Stimulated activated CD4-positive, alpha-beta T cell treated with anti-CD3 and anti-CD28 coated beads, Interleukin-15, amount 100 ng/mL, for 48 hours (primary cell): ENCODE results near the gene CYFIP1.
A peak's percentile ranks its signal among the peaks of the same experiment; 100 is the strongest.
"Not testable (repeated sequence)": the region's sequence is repeated elsewhere in the genome, so short reads cannot be mapped to it uniquely, and the experiment has no call there.

ENCODE experiments used
- DNase-seq, 2 donors: peaks; one replicate each; pipeline ENCODE4 v3.0.0-alpha.2; 2020; ENCODE audit warnings: low read depth in 2 of 2

Gene CYFIP1

GRCh38 chr15:22980189-22981050, at the start of gene CYFIP1:
CYFIP1 (minus strand) TSS chr15:22980368; CDS start chr15:22947285, 33,083 bp downstream.
- DNase-seq, result no peak

GRCh38 chr15:23026218-23026617, 46.0 kb upstream of the CYFIP1 start:
- DNase-seq, result no peak

- DNase-seq, result no peak
Observed at GRCh38 chr15:23022156-23022555, 42.0 kb upstream of the CYFIP1 start.

- no peak for DNase-seq
Observed at GRCh38 chr15:23014394-23015000, 34.3 kb upstream of the CYFIP1 start.

- no peak for DNase-seq
Observed at GRCh38 chr15:23013681-23014080, 33.5 kb upstream of the CYFIP1 start.

GRCh38 chr15:23012616-23013015, 32.4 kb upstream of the CYFIP1 start:
- DNase-seq, result not testable (repeated sequence)

- DNase-seq, result no peak
Observed at GRCh38 chr15:23003736-23004135, 23.6 kb upstream of the CYFIP1 start.

- DNase-seq, result no peak
Observed at GRCh38 chr15:23002920-23003319, 22.8 kb upstream of the CYFIP1 start.

- DNase-seq, result no peak
Observed at GRCh38 chr15:22995795-22996194, 15.6 kb upstream of the CYFIP1 start.

- no peak for DNase-seq
Observed at GRCh38 chr15:22992024-22992326, 11.8 kb upstream of the CYFIP1 start.

GRCh38 chr15:22989576-22990477, 9.7 kb upstream of the CYFIP1 start:
- DNase-seq, result no peak

GRCh38 chr15:22988811-22989210, 8.6 kb upstream of the CYFIP1 start:
- no peak for DNase-seq

- DNase-seq, result not testable (repeated sequence)
Observed at GRCh38 chr15:22981931-22982330, 1.8 kb upstream of the CYFIP1 start.

- no peak for DNase-seq
Observed at GRCh38 chr15:22981051-22981840, 1.1 kb upstream of the CYFIP1 start.

- DNase-seq, result peak; percentile 15 to 33
Observed at GRCh38 chr15:22979238-22980188, 655 bp downstream of the CYFIP1 start.

GRCh38 chr15:22978691-22979237, 1.4 kb downstream of the CYFIP1 start:
- no peak for DNase-seq

- no peak for DNase-seq
Observed at GRCh38 chr15:22974745-22975144, 5.4 kb downstream of the CYFIP1 start.

- DNase-seq, result no peak
Observed at GRCh38 chr15:22973987-22974386, 6.2 kb downstream of the CYFIP1 start.

GRCh38 chr15:22973286-22973685, 6.9 kb downstream of the CYFIP1 start:
- no peak for DNase-seq

GRCh38 chr15:22969489-22969888, 10.7 kb downstream of the CYFIP1 start:
- no peak for DNase-seq
